GM18505 (cell line): ENCODE data around the gene TMEM231.
"Not testable (repeated sequence)": the region's sequence is repeated elsewhere in the genome, so short reads cannot be mapped to it uniquely, and the experiment has no call there.

Source experiments
- ATAC-seq: cut with Tn5 transposase; IDR thresholded peaks from one replicate; pipeline ENCODE4 v1.9.1; 2021; ENCODE audit not compliant: unreplicated experiment
- POLR2A ChIP-seq: IDR thresholded peaks from 4 replicates; pipeline ENCODE4 v1.6.1; 2011; ENCODE audit warnings: borderline replicate concordance; ENCODE audit not compliant: insufficient read depth, insufficient read length; ENCODE audit errors: extremely low read depth

Gene TMEM231

GRCh38 chr16:75501359-75501758 is 54.7 kb downstream of the TMEM231 start:
- ATAC-seq: no peak
- no peak for TF ChIP-seq POLR2A

- not testable (repeated sequence) for ATAC-seq
Measured at GRCh38 chr16:75498605-75499322, 57.3 kb downstream of the TMEM231 start.

- ATAC-seq: no peak
- no peak for TF ChIP-seq POLR2A
Measured at GRCh38 chr16:75497558-75497957, 58.5 kb downstream of the TMEM231 start.

GRCh38 chr16:75495076-75495674 is 60.9 kb downstream of the TMEM231 start, which contains the start of gene CHST6:
Gene CHST6, minus strand, starts transcription at chr16:75495441. Its CDS starts 15,613 bp downstream, at chr16:75479828.
- ATAC-seq: peak; percentile 62
- peak; percentile 59 for TF ChIP-seq POLR2A

DNA sequence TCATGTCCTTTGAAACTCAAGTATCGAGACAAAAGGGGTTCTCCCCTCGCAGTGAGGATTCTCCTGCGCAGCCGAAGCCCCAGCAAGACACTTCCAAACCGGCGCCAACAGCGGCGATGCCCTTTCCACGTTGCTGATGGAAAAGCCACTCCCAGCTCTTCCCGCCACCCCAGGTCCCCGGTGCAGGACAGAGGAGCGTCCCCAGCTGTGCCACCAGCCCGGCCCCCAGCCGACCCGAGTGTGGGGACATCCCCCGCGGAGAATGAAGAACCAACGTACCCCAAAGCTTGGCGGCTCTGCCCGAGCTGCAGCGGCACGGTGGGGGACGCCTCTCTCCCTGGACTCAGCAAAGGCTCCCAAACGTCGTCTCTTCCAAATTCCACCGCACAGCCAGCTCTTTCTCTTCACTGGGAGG is 61.4 kb downstream of the TMEM231 start:
- no peak for TF ChIP-seq POLR2A
- no peak for ATAC-seq

DNA sequence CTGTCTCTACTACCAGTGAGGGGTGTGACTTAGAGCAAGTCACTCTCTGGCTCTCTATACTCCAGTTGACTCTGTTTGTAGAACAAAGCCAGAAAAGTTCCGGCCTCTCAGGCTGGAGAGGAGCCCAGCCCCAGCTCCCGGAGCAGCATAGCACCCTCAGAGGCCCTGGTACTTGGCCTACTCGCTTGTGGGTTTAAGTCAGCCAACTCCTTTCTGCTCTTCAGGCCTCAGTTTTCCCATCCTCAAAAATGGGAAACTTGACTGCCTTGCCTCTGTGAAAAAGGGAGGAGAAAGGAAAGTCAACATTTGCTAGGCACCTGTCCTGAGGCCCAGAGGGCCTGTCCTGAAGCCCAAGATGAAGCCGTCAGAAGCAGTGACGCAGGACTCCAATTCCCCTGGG is 61.9 kb downstream of the TMEM231 start:
- no peak for TF ChIP-seq POLR2A
- no peak for ATAC-seq

DNA sequence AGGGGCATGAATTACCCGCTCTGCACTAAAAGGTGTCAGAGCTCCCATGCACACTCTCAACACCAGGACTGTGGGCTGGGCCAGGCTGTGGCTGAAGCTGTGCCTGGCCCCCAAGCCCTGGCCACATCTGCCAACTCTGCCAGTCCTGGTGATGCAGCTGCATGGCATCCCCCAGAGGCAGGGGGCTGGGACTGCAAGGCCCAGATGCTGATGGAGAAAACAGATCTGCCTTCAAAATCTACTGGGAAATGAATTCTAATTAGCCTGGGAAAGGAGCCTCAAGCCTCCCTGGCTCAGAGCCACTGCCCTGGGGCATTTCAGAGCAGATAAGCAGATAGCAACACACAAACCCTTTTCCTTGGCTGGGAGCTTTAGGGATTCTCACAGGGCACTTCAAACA is 64.2 kb downstream of the TMEM231 start:
- ATAC-seq: no peak
- TF ChIP-seq POLR2A: no peak

DNA sequence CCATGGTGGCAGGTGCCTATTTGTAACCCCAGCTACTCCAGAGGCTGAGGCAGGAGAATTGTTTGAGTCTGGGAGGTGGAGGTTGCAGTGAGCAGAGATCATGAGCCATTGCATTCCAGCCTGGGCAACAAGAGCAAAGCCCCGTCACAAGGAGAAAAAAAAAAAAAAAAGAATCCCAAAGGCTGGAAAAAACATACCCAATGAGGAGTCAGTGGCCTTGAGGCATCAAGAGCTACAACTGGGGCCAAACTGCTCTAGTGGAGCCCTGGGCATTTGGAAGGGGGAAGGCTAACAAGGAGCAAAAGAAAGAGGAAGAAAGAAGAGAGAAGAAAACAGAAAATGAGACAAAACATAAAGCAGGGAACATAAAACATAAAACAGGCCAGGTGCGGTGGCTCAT is 67.7 kb downstream of the TMEM231 start:
- no peak for TF ChIP-seq POLR2A

More for the DNA sequence above, 67.7 kb downstream of the TMEM231 start:
- no peak for ATAC-seq
